ENCODE data around the gene SLC16A10. TPM values are rescaled to one million over a fixed set of nuclear protein-coding genes. Genes with fewer than 3 reads are reported as not detected.
A peak's percentile ranks its signal among the peaks of the same experiment; 100 is the strongest.

SLC16A10 gene
- total and polyA plus RNA-seq, 2 of the 4 experiments (the other 2 are of a cell fraction): not detected

- H4K5ac ChIP-seq (ENCODE audit: low read depth, low read length): no peak overlapping the region
- H2AFZ ChIP-seq (replicated peaks; ENCODE audit: low read length, poor library complexity): no peak overlapping the region
- no peak overlapping the region for H3K4me2 ChIP-seq (ENCODE audit: low read depth, low read length)
- no peak overlapping the region for H3K9ac ChIP-seq (ENCODE audit: low read depth, low read length)
- H4K8ac ChIP-seq (ENCODE audit: low read depth in 2 of 2, low read length in 2 of 2): no peak overlapping the region
- no peaks in the 10 kb centered on the region for H4K20me1 ChIP-seq (ENCODE audit: insufficient read depth, low read length)
- no peak overlapping the region for H2BK120ac ChIP-seq (ENCODE audit: low read depth, low read length)
- no CpG with 5 or more reads among the region's 5 CpGs for WGBS, 2 experiments (ENCODE audit: extremely low coverage in 2 of 2, insufficient read length in 1 of 2)
- H3K23ac ChIP-seq (ENCODE audit: low read depth, low read length): no peak overlapping the region
- H2AK9ac ChIP-seq (replicated peaks; ENCODE audit: low read depth, low read length, poor library complexity): no peak overlapping the region
- H2AK5ac ChIP-seq (ENCODE audit: low read depth, low read length): no peak overlapping the region
- H3K9me1 ChIP-seq (ENCODE audit: insufficient read depth, low read length): no peaks in the 10 kb centered on the region
- no peak overlapping the region for H3K56ac ChIP-seq (ENCODE audit: extremely low read depth, insufficient read depth, low read length)
- H2BK15ac ChIP-seq (ENCODE audit: low read depth, low read length): no peak overlapping the region
- DNase-seq (no peak), ATAC-seq (ENCODE audit: low read depth) (no peak)
- peaks cover 49% of the 10 kb centered on the region for H3K27me3 ChIP-seq (ENCODE audit: control insufficient read depth, insufficient read depth, low read length)
- peaks cover 2% of the 10 kb centered on the region for H3K4me1 ChIP-seq (ENCODE audit: control insufficient read depth, insufficient read depth, low read length)
- no peak overlapping the region for H3K27ac ChIP-seq (ENCODE audit: insufficient read depth, low read length)
- ChIA-PET POLR2A (ENCODE audit: unreplicated experiment) (no interaction called here), CTCF (no interaction called here)
- H4K91ac ChIP-seq (ENCODE audit: insufficient read depth, low read depth, low read length): no peak overlapping the region
- intact Hi-C loops (cut with micrococcal nuclease): no loop called here
- H3K4me3 ChIP-seq (ENCODE audit: insufficient read depth, low read depth, low read length): no peak overlapping the region
- H3K36me3 ChIP-seq (ENCODE audit: control insufficient read depth, insufficient read depth, low read length): no peaks in the 10 kb centered on the region
- no peak overlapping the region for H3K4ac ChIP-seq (ENCODE audit: low read depth, low read length)
- no peaks in the 10 kb centered on the region for H3K79me1 ChIP-seq (ENCODE audit: low read depth in 1 of 2, low read length in 2 of 2)
- no peak overlapping the region for H3K18ac ChIP-seq (ENCODE audit: low read depth, low read length)
- in situ Hi-C loops (cut with MboI; ENCODE audit: low sequenced_read_pairs): no loop called here
- TF ChIP-seq RFX5 (IDR thresholded peaks at IDR 0.05; ENCODE audit: low read depth, low read length) (no peak), MAFK (IDR thresholded peaks at IDR 0.05; ENCODE audit: low read depth, low read length) (peak; percentile 78), NFE2L2 (IDR thresholded peaks at IDR 0.05; ENCODE audit: low read depth, low read length) (no peak)
- no peak overlapping the region for H2BK5ac ChIP-seq (ENCODE audit: low read depth, low read length, poor library complexity, severe bottlenecking)
- no TSS peak for BruUV-seq (replicated peaks)
- H2BK20ac ChIP-seq (ENCODE audit: low read depth, low read length): no peak overlapping the region
- dilution Hi-C loops (cut with HindIII; ENCODE audit: low sequenced_read_pairs, unreplicated experiment): no loop called here
- no peaks in the 10 kb centered on the region for H3K9me3 ChIP-seq (ENCODE audit: control insufficient read depth, insufficient read depth, low read length)
- H3K14ac ChIP-seq (replicated peaks; ENCODE audit: low read depth, low read length): no peak overlapping the region
Measured at GRCh38 chr6:111088668-111089003, 1.3 kb downstream of the SLC16A10 start.
